ENCODE results near the gene PRM2.

The PRM2 gene

DNA sequence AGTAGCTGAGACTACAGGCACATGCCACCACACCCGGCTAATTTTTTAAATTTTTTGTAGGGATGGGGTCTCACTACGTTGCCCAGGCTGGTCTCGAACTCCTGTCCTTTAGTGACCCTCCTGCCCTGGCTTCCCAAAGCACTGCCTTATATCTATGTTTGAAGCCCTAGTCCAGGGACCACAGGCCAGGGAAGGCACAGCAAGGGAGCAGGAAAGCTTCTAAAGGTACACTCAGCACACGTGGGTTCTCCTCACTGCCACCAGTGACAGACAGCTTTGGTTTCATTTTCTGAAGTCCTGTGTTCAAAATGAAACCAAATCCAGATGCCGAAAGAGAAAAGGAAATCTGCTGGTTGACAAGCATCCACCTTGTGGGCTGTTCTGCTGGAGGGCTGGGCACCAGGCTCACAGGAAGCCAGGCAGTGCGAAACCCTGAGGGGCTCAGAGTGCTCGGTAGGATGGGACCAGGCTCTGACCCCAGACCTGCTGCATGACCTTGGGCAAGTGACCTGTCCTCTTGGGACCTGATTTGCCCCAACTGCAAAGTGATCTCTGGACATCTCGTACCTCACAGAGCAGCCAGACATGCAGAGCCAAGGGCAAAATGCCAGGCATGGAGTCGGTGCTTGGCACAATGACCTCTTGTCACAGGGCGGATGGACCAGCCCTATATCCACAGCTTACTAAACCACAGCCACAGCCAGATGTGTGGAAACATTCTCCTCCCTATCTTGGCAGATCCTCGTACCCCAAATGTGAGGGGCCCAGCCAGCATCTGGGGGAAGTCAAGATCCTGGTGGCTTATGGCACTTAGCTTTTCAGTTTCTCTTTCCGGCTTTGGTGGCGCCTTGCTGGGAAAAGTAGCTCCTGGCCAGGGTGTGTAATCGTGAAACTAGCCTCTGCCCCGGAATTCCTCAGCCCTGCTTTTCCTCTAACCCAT lies 17.5 kb downstream of the PRM2 start:
- no peak for DNase-seq

DNA sequence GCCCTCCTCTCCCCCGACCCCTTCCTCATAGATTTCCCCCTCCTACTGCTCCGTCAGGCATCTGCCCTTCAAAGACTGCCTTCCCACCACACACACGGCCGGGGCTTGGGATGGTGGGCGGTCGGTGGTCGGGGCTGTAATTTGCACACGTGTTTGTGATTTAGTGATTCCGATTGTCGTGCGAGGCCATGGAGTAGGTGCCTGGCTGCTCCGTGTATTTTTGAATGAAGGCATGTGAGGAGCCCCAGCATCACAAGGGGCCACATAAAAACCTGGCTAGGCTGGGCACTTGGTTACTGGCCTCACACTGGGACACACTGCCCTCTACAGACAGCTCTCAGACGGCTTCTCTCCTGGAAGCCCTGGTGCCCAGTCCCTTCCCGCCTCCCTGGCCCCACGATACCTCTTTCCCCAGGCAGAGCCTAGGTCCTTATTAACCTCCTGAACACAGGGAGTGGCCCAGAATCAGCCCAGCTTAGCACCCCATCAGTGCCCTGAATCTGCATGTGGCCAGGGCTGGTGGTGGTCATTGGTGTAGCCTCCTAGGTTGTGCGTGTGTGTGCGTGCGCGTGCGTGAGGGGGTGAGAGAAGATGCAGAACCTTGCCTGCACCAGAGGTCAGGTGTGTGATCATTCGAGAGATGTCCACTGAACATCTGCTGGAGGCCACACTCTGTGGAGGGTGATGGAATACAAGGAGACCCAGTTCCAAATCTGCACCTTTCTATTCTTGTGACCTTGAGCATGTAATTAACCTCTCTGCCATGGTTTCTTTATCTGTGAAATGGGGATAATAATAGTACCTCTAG lies 18.9 kb downstream of the PRM2 start:
- peak; percentile 65 for DNase-seq

DNA sequence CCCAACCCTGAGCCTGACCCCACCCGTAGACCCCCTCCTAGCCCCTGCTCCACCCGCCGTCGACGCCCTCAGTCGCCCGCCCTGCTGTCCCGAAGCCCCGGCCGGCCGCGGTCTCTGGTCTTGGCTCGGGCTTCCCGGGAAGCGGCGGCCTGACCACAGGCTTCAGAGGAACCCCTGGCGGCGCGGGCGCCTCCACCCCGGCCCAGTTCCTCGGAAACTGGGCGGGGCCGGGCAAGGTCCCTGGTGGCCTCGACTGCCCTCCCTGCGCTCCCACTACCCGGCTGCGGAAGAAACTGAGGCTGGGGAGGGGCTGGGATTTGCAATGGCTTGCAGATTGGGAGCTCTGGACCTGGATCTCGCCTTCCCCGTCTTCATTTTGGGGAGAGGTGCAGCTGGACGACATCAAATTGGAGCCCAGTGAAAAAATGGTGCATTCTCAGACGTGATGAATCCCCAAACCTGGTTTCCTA lies 19.6 kb downstream of the PRM2 start:
- DNase-seq: peak; percentile 61

DNA sequence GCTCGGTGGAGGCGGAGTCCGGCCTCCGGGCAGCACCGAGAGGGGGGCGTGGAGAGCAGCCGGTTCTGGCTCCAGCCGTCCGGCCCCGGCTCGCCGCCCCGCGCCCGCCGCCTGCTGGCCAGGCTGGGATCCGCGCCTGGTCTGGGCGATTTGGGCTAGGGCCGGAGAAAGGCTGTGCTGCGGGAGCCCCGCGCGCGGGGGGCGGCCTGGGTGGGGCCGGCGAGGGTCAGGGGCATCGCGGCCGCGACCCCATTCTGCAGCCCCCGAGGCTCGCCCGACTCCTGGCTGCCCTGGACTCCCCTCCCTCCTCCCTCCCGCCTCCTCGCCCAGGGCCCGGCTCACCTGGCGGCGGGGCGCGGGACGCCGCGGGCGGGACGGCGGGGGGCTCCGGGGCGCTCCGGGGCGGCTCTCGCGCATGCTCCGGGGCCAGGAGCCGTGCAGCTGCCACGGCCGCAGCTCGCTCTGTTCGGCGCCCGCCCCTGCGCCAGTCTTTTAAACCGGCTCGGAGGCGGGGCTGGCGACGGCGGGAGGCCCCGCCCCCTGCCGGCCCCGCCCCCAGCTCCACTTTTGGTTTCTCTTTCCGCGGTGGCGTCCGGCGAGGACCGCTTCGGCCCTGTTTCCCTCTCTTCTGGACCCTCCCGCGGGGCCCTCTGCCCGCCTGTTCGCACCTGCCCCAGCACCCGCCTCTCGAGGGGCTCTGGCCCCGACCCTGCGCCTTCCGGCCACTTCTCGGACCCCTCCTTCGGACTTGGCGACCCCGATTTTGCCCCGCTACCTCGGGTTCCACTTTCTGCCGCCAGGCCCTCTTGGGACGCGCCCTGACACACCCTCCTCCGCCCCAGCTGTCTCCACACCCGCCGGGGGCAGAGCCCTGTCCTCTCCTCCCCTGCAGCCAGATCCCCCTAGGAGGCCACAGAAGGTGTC lies 20.3 kb downstream of the PRM2 start, which contains the start of gene SOCS1:
TSS of gene SOCS1 (minus strand) at position 468 of the 924 bp plus-strand sequence. CDS start 726 bp downstream, outside the sequence.
- peak; percentile 88 for DNase-seq

DNA sequence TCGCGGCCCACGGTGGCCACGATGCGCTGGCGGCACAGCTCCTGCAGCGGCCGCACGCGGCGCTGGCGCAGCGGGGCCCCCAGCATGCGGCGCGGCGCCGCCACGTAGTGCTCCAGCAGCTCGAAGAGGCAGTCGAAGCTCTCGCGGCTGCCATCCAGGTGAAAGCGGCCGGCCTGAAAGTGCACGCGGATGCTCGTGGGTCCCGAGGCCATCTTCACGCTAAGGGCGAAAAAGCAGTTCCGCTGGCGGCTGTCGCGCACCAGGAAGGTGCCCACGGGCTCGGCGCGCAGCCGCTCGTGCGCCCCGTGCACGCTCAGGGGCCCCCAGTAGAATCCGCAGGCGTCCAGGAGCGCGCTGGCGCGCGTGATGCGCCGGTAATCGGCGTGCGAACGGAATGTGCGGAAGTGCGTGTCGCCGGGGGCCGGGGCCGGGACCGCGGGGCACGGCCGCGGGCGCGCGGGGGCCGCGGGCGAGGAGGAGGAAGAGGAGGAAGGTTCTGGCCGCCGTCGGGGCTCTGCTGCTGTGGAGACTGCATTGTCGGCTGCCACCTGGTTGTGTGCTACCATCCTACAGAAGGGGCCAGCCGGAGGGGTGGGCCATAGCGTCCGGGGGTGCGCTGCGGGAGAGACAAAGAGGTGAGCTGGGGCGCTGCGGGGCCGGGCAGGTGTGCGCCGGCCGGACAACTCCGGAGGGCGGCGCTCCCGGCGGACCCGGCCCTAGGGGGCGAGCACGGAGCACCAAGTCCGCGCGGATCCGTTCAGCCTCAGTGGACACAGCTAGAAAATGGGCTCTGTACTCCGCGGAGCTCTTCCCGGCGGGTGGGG lies 21.2 kb downstream of the PRM2 start:
- peak; percentile 62 for DNase-seq

DNA sequence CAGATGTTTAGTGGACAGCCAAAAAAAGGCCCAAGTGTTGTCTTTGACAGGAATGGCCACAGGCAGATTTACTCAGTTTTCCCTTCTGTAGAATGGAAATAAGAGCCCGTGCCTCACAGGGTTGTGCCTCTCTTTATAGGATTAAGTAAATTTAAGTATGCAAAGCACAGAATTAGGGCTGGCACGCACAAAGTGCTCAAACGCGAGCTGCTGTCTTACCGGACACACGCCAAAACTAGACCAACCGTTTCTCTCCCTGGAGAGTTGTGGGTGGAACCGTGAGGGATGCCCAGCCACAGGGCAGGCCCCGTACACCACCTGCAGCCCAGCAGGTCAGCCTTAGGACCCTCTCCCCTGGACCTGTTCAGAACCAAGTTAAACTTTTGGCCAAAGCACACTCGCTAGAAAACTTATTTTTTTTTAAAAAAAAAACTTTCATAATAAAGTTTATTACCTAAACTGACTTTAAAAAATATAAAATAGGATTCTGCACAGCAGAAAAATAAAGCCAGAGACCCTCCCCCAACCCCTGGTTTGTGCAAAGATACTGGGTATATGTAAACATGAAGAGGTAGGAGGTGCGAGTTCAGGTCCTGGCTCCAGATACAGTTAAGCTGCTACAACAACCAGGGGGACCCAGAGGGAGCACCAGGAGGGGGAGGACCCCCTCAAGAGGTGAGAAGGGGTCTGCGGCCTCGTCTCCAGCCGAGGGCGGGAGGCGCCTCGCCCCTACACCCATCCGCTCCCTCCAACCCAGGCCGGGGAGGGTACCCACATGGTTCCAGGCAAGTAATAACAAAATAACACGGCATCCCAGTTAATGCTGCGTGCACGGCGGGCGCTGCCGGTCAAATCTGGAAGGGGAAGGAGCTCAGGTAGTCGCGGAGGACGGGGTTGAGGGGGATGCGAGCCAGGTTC lies 22.0 kb downstream of the PRM2 start:
- no peak for DNase-seq

DNA sequence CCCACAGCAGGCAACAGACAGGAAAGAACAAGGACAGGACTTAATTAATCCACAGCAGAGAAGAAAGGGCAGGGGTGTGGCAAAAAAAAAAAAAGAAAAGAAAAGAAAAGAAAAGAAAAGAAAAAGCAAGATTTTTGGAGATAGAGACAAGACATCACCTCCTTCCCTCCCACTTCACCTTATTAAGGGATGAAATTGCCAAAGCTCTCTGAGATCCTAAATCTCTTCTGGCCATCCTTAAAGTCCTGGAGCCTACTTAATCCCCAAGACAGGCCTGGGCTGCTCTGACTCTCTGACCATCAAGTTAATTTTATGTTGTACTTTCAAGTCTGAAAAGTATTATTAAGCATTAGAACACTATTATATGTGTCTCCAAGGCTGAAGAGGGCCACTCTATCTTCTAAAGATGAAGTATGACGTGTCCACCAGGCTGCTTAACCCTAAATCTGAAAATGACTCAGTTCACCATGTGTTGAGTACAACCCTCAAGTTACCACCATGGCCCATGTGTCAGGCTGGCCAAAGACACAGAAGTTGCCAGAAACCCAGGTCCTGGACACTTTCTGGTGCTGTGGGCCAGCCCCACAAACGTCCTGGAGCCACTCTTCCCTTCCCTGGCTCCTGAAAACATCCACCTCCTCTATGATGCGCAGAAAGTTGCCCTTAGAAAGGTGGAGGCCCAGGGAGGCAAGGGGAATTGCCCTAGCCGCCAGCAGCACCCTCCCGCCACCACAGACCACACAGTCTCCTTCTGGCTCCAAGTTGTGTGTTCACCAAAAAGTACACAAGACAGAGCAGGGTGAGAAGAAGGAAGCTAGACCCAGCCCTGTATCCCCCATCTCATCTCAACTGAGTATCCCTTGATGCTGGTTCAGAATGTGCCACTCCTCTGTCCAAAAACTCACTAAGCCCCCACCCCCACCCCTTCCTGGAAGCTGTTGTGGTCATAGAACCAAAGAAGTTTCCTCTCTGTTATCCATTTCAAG lies 23.0 kb downstream of the PRM2 start:
- DNase-seq: peak; percentile 56

DNA sequence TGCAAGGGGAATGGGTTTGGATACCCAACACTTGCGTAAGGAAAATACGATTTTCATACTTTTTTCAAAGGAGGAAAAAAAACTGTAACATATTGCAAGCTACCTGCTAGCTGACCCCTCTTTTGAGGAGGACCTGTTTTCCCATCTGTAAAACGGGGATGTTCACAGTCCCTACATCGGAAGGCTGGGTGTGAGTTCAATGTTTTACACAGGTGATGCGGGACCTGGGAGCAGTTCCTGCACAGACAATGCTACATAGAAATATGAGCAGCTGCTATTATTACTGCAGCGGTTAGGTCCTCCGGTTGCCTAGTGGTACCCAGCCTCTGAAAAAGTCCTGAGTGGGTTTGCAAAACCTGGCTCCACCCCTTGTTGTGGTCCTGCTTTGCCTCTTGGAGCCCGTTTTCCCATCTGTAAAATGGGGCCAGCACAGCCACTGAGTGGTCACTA lies 23.8 kb downstream of the PRM2 start:
- DNase-seq: peak; percentile 59

DNA sequence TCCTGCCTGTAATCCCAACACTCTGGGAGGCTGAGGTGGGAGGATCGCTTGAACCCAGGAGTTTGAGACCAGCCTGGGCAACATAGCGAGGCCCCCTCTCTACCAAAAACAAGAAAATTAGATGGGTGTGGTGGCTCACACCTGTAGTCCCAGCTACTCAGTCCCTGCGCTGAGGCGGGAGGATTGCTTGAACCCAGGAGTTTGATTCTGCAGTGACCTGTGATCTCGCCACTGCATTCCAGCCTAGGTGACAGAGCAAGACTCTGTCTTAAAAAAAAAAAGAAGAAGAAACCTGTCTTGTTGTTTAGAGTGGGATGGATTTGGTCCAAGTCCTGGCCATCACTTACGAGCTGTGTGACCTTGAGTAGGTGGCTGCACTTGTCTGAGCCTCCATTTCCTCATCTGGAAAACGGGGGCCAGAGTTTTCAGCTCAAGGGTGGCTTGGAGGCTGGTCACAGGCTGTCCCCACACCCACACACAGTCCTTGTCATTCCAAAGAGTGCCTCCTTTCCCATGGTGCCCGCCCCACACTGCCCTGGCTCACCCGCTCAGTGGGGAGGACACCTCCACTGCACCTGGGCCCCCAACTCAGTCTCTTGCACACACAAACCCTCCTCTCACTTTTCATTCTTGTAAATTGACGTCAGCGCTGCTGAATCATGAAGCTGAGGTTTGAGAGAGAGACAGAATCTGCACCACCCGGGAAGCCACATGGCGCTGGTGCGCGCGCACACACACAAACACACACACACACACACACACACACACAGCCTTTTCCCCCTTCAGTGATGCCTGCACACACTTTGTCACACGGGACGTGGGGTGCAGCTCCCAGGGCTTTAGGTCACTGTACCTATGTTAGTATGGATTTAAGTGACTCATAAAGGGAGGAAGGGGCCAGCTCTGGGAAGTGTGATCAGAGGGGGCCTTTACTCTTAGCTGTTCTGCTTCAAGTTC lies 24.5 kb downstream of the PRM2 start:
- DNase-seq: peak; percentile 90

DNA sequence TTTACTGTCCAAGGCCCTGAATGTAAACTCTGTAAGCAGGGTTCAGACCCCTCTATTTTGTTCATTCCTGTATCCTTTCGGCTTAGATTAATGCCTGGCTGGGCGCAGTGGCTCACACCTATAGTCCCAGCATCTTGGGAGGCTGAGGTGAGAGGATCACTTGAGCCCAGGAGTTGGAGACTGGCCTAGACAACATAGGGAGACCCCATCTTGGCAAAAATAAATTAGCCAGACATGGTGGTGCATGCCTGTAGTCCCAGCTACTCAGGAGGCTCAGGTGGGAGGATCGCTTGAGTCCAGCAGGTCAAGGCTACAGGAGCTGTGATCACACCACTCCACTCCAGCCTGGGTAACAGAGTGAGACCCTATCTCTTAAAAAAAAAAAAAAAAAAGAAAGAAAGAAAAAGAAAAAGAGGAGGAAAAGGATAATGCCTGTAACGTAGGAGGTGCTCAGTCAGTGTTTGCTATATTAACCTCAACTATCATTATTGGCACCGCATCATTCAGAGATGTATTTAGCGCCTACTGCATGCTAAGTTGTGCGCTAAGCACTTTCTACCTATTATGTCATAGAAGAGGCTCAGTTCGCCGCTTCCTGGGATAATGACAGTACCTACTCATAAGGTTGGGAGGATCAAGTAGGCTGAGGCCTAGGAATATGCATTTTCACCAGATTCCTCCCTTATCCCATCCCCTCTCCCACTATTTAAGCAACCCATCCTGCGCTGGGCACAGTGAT lies 25.3 kb downstream of the PRM2 start:
- DNase-seq: no peak

DNA sequence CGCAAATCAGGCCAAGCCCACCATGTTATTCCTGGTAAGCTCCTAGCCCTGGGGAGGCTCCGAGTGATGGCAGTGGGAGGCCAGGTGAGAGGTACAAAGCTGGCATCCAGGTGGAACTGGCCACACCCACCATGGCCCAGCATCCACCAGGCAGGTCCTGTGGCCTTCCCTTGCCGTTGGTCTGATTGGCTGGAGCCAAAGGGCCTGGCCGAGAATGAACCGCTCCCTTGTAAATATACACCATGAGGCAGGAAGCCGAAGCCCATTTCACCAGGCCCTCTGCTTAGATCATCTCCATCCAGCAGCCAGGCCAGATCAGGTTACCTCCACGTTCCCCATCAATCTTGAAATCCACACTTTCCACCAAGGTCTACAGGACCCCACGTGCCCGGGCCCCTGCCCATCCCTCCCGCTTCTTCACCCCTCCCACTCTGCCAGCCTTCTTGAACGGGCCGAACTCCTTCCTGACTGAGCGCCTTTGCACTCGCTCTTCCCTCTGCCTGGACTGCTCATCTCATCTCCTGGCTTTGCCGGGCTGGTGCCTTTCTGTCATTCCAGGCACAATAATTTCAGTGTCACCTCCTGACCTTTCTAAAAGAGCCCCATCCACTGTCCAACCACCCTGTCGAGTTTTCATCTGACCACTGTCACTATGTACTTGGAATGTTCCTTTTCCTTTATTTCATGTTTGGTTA lies 26.0 kb downstream of the PRM2 start:
- DNase-seq: no peak

DNA sequence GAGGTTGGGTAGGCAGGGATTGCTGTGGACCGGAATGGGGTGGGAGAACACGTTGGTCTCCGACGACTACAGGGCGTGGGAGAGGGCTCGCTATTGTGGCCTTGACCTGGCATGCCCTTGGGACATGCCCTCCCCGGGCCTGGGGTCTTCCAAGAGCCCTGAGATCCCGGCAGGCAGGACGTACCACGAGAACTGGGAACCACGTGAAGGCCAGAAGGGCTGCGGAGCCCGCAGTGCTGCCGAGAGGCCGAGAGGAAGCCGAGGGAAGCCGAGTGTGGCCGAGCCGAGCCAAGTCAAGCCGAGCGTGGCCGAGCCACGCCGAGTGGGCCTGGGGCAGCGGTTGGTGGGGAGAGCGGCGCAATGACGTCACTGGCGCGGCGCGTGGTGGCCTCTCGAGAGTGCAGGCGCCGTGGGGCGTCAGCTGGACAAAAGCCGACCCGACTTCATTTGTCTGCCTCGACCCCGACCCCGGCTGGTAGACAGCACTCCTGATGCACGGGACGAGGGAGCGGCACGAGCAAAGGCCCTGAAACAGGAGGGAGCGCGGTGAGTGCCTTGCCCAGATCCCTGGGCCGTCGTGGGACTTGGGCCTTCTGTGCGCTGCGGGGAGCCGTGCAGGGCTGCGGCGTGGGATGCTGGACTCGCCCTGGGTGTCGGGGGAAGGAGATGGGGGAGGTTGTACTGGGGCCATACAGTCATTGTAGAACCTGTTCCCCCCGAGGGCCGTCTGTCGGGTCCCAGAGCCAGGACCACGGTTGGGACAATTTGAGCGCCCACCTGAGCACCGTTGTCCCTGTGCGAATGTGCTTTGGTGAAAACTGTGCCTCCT lies 26.8 kb downstream of the PRM2 start:
- no peak for DNase-seq

DNA sequence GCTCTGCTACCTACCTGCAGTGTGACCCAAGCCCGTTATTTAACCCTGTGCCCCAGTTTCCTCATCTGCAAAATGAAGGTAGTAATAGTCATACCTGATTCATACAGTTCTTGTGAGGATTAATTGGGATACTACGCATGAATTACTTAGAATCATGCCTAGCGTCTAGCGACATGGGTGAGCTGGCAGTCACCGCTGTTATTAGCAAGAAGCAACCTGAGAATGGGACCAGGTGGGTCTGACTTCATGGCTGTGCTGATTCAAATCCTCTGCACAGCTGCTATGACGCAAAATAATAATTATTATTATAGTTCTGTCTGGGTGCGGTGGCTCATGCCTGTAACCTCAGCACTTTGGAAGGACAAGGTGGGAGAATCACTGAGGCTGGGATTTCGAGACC lies 28.1 kb downstream of the PRM2 start:
- DNase-seq: peak; percentile 69

DNA sequence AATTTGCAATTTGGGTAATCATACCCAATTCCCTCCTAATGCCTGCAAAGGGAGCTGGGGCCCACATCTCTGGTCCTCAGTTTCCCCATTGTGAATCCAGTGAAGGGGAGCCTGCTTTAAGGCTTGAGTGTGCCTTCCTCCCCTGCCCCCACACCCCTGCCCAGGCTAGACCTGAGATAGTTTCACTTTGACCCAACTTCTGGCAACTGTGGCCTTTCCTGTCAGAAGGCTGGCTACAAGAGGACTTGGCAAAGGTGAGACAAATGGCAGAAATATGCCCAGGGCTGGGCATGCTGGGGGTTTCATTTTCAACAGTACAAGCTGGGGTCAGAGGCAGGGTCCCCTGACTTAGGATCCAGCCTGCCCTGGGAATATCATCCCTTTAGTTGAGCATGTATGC lies 30.3 kb downstream of the PRM2 start:
- no peak for DNase-seq

DNA sequence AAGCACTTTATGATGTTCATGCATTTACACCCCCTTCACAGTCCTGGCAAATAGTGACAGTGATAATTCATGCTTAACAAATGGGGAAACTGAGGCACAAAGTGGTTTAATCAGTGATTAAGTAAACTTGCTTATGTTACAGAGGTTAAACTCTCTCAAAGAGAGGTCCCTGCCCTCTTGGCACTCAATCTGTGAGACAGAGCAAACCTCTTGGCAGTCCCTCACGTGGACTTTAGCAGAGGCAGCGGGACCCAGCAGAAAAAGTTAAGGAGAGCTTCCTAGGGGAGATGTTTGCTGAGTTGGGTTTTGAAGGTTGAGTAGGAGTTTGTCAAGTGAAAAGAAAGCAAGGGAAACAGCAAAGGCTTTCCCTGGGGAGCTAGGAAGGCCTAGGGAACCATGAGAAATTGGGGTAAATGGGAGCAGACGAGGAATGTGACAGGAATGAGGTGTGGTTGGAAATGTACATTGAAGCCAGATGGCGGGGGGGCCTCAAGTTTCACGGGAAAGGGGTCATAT lies 31.0 kb downstream of the PRM2 start:
- DNase-seq: no peak
